ENCODE data around the gene SERPINE3.

DNA sequence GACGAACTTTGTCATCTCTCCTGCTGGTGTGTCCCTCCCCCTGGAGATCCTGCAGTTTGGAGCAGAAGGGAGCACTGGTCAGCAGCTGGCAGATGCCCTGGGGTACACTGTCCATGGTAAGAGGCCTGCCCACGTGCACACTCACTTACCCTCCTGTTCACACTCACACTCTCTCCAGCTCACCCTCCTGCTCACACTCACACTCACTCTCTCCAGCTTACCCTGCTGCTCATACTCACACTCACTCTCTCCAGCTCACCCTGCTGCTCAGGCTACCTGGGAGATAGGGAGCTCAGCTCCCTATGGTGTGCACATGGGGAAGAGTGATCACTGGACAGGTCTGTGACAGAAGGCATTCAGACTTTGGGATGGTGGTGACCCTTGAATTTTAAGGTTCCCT is 1.7 kb downstream of the SERPINE3 start:
- TF ChIP-seq, protein P1, sequence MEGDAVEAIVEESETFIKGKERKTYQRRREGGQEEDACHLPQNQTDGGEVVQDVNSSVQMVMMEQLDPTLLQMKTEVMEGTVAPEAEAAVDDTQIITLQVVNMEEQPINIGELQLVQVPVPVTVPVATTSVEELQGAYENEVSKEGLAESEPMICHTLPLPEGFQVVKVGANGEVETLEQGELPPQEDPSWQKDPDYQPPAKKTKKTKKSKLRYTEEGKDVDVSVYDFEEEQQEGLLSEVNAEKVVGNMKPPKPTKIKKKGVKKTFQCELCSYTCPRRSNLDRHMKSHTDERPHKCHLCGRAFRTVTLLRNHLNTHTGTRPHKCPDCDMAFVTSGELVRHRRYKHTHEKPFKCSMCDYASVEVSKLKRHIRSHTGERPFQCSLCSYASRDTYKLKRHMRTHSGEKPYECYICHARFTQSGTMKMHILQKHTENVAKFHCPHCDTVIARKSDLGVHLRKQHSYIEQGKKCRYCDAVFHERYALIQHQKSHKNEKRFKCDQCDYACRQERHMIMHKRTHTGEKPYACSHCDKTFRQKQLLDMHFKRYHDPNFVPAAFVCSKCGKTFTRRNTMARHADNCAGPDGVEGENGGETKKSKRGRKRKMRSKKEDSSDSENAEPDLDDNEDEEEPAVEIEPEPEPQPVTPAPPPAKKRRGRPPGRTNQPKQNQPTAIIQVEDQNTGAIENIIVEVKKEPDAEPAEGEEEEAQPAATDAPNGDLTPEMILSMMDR (conservative IDR thresholded peaks at IDR 0.05 in 1 of 2, IDR thresholded peaks at IDR 0.05 in 1 of 2; ENCODE audit: low read depth in 1 of 2, low read length in 2 of 2) = no peak
- TF ChIP-seq EZH2 (IDR thresholded peaks at IDR 0.05; ENCODE audit: low read length, missing control alignments) = no peak
